ENCODE results near the gene GLYATL1. TPM values are rescaled to one million over a fixed set of nuclear protein-coding genes. Genes with fewer than 3 reads are reported as not detected.
A peak's percentile ranks its signal among the peaks of the same experiment; 100 is the strongest.

GLYATL1 gene
- total RNA-seq, 2 experiments from 2014 or later: not detected

- no peak overlapping the region for H3K4me3 Mint-ChIP-seq
- DNase-seq: no peak
- ATAC-seq: no peak
- no peaks in the 10 kb centered on the region for H3K27me3 Mint-ChIP-seq (ENCODE audit: low read depth)
- peaks cover 6% of the 10 kb centered on the region for H3K9me3 Mint-ChIP-seq (ENCODE audit: insufficient read depth)
- no peaks in the 10 kb centered on the region for H3K36me3 Mint-ChIP-seq (ENCODE audit: low read depth)
- no peak overlapping the region for H3K27ac Mint-ChIP-seq
- CTCF ChIA-PET: no interaction called here
- no peaks in the 10 kb centered on the region for H3K4me1 Mint-ChIP-seq (ENCODE audit: low read depth)
- POLR2A ChIA-PET: no interaction called here
Measured at GRCh38 chr11:58916637-58917036, 22.7 kb upstream of the GLYATL1 start.

DNA sequence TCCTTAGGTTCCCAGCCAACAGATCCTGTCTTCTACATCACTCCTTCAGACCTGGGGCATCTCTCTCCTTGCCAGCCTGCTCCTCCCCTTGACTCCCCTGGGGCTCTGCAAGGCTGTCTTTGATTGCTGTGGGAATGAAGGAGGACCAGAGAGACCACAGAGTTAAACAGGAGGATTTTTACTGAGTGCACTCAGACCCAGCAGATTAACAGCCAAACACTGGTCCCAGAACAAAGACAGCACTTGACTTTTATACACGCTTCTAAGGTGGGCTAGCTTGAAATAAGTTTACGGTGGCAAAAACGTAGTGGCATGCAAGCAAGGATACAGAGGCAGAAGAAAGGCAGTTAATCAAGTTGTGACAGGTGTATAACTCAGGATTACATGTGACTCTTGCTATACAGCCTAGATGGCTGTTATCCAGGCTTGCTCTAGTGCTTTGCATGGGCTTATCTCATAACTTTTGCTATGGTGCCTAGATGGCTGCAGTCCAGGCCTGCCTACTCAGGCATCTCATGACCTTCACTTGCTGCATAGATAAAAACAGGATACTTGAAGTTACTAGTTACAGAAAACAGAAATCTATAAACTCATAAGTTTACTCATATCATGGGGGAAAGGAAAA, 22.0 kb upstream of the GLYATL1 start:
- Mint-ChIP-seq H3K36me3 (ENCODE audit: low read depth) (no peaks in the 10 kb centered on the region), H3K27me3 (ENCODE audit: low read depth) (no peaks in the 10 kb centered on the region), H3K9me3 (ENCODE audit: insufficient read depth) (peaks cover 6% of the 10 kb centered on the region), H3K4me3 (no peak overlapping the region), H3K27ac (no peak overlapping the region), H3K4me1 (ENCODE audit: low read depth) (no peaks in the 10 kb centered on the region)
- no peak for ATAC-seq
- ChIA-PET CTCF (no interaction called here), POLR2A (no interaction called here)
- DNase-seq: no peak

- ChIA-PET POLR2A (no interaction called here), CTCF (interaction anchor here (1.0 kb wide), 1 partner anchor 238 kb away, joined by 3 read pairs; no protein-coding TSS in a partner anchor)
- no peaks in the 10 kb centered on the region for H3K36me3 Mint-ChIP-seq (ENCODE audit: low read depth)
- DNase-seq: no peak
- H3K27ac Mint-ChIP-seq: no peak overlapping the region
- H3K27me3 Mint-ChIP-seq (ENCODE audit: low read depth): no peaks in the 10 kb centered on the region
- H3K4me3 Mint-ChIP-seq: no peak overlapping the region
- H3K4me1 Mint-ChIP-seq (ENCODE audit: low read depth): peaks cover 7% of the 10 kb centered on the region
- ATAC-seq: no peak
- peaks cover 6% of the 10 kb centered on the region for H3K9me3 Mint-ChIP-seq (ENCODE audit: insufficient read depth)
Measured at GRCh38 chr11:58919561-58919960, 19.7 kb upstream of the GLYATL1 start.

DNA sequence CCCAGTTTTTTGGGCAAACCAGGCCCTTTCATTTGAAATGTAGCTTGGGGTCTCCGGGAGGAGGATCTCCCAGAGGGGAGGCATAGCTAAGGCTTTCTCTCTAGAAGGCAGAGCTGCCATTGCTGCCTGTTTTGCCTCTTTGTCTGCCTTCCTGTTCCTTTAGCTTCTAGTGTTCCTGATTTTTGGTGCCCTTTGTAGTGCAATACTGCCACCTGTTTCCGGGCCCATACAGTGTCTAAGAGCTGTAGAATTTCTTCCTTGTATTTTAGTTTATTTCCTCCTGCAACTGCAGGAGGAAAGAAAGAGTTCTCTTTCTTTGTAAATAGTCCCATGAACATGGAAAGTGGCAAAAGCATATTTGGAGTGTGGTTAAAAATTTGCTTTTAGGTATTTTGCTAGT, 19.3 kb upstream of the GLYATL1 start:
- ChIA-PET POLR2A (no interaction called here), CTCF (no interaction called here)
- Mint-ChIP-seq H3K27ac (no peak overlapping the region), H3K9me3 (ENCODE audit: insufficient read depth) (peaks cover 6% of the 10 kb centered on the region), H3K36me3 (ENCODE audit: low read depth) (no peaks in the 10 kb centered on the region), H3K4me3 (no peak overlapping the region), H3K27me3 (ENCODE audit: low read depth) (no peaks in the 10 kb centered on the region), H3K4me1 (ENCODE audit: low read depth) (peaks cover 7% of the 10 kb centered on the region)
- ATAC-seq: no peak
- no peak for DNase-seq

GRCh38 chr11:58921778-58922390, 17.4 kb upstream of the GLYATL1 start:
- POLR2A ChIA-PET: no interaction called here
- CTCF ChIA-PET: no interaction called here

GRCh38 chr11:58922479-58922878, 16.8 kb upstream of the GLYATL1 start:
- Mint-ChIP-seq H3K36me3 (ENCODE audit: low read depth) (no peaks in the 10 kb centered on the region), H3K27ac (no peak overlapping the region), H3K27me3 (ENCODE audit: low read depth) (no peaks in the 10 kb centered on the region), H3K4me1 (ENCODE audit: low read depth) (peaks cover 8% of the 10 kb centered on the region), H3K4me3 (no peak overlapping the region), H3K9me3 (ENCODE audit: insufficient read depth) (peaks cover 6% of the 10 kb centered on the region)
- CTCF ChIA-PET: interaction anchor here (0.6 to 1.7 kb wide), 4 partner anchors 9 to 249 kb away, joined by 3 read pairs; partner anchors contain the start of gene GLYATL1
- DNase-seq (no peak), ATAC-seq (no peak)
- POLR2A ChIA-PET: no interaction called here

More at GRCh38 chr11:58921778-58922390, 17.4 kb upstream of the GLYATL1 start:
- H3K27ac Mint-ChIP-seq: no peak overlapping the region
- no peaks in the 10 kb centered on the region for H3K36me3 Mint-ChIP-seq (ENCODE audit: low read depth)
- H3K27me3 Mint-ChIP-seq (ENCODE audit: low read depth): no peaks in the 10 kb centered on the region
- no peak overlapping the region for H3K4me3 Mint-ChIP-seq
- H3K4me1 Mint-ChIP-seq (ENCODE audit: low read depth): peaks cover 7% of the 10 kb centered on the region
- peaks cover 6% of the 10 kb centered on the region for H3K9me3 Mint-ChIP-seq (ENCODE audit: insufficient read depth)
- no peak for ATAC-seq
- DNase-seq: no peak

DNA sequence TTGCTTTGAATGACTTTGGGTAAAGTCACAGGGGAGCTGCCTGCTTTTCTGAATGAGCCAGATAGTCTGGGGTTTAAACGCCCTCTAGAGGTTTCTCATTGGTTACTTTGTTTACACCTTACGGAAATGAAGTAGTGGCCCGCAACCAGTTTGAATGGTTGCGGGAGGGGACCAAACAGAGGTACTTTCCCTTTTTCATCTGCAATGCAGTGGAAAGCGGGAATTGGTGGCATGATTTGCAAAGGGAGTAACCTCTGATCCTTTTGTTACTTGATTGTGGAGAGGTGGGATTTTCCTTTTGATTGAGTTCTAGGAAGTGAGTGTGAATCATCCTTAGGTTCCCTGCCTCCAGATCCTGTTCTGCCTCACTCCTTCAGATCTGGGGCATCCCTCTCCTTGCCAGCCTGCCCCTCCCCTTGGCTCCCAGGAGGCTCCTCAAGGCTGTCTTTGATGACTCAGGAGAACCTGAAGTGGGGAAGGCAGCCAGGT, 15.9 kb upstream of the GLYATL1 start:
- peak; percentile 31 for DNase-seq
- ChIA-PET CTCF (interaction anchor here (0.6 to 1.7 kb wide), 4 partner anchors 10 to 250 kb away, joined by 3 read pairs; partner anchors contain the start of gene GLYATL1), POLR2A (no interaction called here)
- peaks cover 10% of the 10 kb centered on the region for H3K4me1 Mint-ChIP-seq (ENCODE audit: low read depth)
- no peaks in the 10 kb centered on the region for H3K9me3 Mint-ChIP-seq (ENCODE audit: insufficient read depth)
- no peak overlapping the region for H3K4me3 Mint-ChIP-seq
- H3K27me3 Mint-ChIP-seq (ENCODE audit: low read depth): no peaks in the 10 kb centered on the region
- H3K36me3 Mint-ChIP-seq (ENCODE audit: low read depth): no peaks in the 10 kb centered on the region
- peak; percentile 82 for ATAC-seq
- no peak overlapping the region for H3K27ac Mint-ChIP-seq

- CTCF ChIA-PET: no interaction called here
- ATAC-seq: no peak
- H3K27ac Mint-ChIP-seq: no peak overlapping the region
Measured at GRCh38 chr11:58924230-58924629, 15.1 kb upstream of the GLYATL1 start.

DNA sequence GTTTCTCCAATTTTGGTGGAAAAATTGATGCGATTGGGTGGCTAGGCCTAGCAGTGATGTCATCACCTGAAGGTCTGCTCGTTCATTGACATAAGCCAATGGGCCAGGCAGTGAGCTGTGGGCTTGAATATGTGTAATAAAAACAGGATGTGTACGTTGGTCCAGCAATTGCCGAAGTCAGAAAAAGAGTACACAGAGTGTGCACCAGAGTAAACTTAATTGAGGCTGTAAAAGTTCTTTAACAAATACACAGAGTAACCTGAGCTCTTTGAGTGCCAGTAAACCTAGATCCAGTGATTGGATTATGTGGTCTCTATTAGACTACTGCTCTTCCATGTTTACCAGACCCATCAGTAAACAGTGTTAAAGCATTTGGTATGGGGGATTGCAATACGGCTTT, 13.0 kb upstream of the GLYATL1 start:
- no peak overlapping the region for H3K4me3 Mint-ChIP-seq
- no peak overlapping the region for H3K27ac Mint-ChIP-seq
- ATAC-seq (no peak), DNase-seq (no peak)
- H3K36me3 Mint-ChIP-seq (ENCODE audit: low read depth): no peaks in the 10 kb centered on the region
- no peaks in the 10 kb centered on the region for H3K9me3 Mint-ChIP-seq (ENCODE audit: insufficient read depth)
- H3K27me3 Mint-ChIP-seq (ENCODE audit: low read depth): no peaks in the 10 kb centered on the region
- POLR2A ChIA-PET: interaction anchor here (0.7 kb wide), 1 partner anchor 273 kb away, joined by 3 read pairs; no protein-coding TSS in a partner anchor
- CTCF ChIA-PET: interaction anchor here (2.7 kb wide), 1 partner anchor 25 kb away, joined by 7 read pairs; no protein-coding TSS in a partner anchor
- H3K4me1 Mint-ChIP-seq (ENCODE audit: low read depth): peaks cover 10% of the 10 kb centered on the region

More at GRCh38 chr11:58924230-58924629, 15.1 kb upstream of the GLYATL1 start:
- no peak for DNase-seq
- POLR2A ChIA-PET: no interaction called here
- H3K4me3 Mint-ChIP-seq: no peak overlapping the region
- H3K36me3 Mint-ChIP-seq (ENCODE audit: low read depth): no peaks in the 10 kb centered on the region
- no peaks in the 10 kb centered on the region for H3K9me3 Mint-ChIP-seq (ENCODE audit: insufficient read depth)
- no peaks in the 10 kb centered on the region for H3K27me3 Mint-ChIP-seq (ENCODE audit: low read depth)
- H3K4me1 Mint-ChIP-seq (ENCODE audit: low read depth): peaks cover 10% of the 10 kb centered on the region

DNA sequence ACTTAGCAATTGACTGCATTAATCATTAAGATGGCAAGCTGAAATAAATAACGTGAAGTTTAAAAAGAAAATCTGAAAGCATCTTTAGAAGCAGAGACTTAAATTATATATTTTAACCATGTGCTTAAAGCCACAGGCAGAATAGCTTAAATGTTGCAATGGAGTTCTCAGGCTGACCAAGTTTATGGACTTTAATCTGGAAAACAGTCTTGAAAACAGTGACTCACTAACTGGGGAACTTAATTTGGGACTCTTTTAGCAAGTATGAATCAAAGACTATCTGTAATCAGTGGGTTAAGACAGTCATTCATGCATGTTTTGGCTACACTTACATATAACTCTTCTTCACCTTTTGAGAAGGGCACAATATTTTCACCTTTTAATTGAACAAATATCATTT, 12.6 kb upstream of the GLYATL1 start:
- Mint-ChIP-seq H3K27ac (no peak overlapping the region), H3K9me3 (ENCODE audit: insufficient read depth) (no peaks in the 10 kb centered on the region), H3K4me3 (no peak overlapping the region), H3K27me3 (ENCODE audit: low read depth) (no peaks in the 10 kb centered on the region), H3K36me3 (ENCODE audit: low read depth) (no peaks in the 10 kb centered on the region), H3K4me1 (ENCODE audit: low read depth) (peaks cover 10% of the 10 kb centered on the region)
- DNase-seq (no peak), ATAC-seq (no peak)
- ChIA-PET POLR2A (no interaction called here), CTCF (interaction anchor here (1.8 to 2.7 kb wide), 2 partner anchors 8 to 26 kb away, joined by 4 to 7 read pairs; no protein-coding TSS in a partner anchor)

DNA sequence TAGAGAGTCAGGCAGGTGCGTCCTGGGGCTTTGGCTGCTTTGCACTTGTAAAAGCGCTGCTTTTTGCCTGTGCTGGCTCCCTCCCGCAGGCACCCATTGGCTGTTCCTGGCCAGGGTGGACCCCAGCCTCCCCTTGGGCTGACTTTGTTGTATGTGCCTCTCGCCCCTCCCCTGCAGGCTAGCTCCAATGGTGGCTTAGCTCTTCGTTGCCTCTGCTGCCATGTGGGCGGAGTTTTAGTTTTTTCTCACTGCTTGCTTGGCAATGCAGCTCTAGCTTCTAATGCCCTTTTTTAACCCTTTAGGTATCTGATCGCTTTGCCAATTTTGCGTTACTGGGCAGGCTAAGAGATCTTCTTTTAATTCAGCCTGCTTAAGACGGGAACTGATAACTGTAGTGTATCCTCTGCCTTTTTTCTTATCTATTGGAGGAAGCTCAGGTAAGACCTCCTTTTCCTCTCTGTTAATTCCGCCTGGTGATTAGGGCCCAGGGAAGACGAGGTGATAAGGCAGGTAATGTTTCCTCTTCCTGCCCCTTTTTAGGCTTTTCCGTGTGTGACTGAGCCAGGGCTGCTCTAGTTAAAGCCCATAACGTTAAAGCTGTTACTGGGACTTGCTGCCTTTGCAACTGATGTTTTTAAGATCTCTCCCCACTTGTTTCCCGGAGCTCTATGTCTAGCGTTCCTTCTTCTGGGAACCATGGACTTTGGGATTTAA, 11.7 kb upstream of the GLYATL1 start:
- DNase-seq (no peak), ATAC-seq (no peak)
- Mint-ChIP-seq H3K27ac (no peak overlapping the region), H3K4me3 (no peak overlapping the region), H3K9me3 (ENCODE audit: insufficient read depth) (no peaks in the 10 kb centered on the region), H3K36me3 (ENCODE audit: low read depth) (no peaks in the 10 kb centered on the region), H3K4me1 (ENCODE audit: low read depth) (peaks cover 10% of the 10 kb centered on the region), H3K27me3 (ENCODE audit: low read depth) (no peaks in the 10 kb centered on the region)
- ChIA-PET CTCF (interaction anchor here (1.1 to 2.7 kb wide), 4 partner anchors 9 to 209 kb away, joined by 3 to 7 read pairs (median 4); no protein-coding TSS in a partner anchor), POLR2A (no interaction called here)

- DNase-seq (no peak), ATAC-seq (no peak)
- Mint-ChIP-seq H3K27me3 (ENCODE audit: low read depth) (no peaks in the 10 kb centered on the region), H3K4me3 (no peak overlapping the region), H3K4me1 (ENCODE audit: low read depth) (peaks cover 8% of the 10 kb centered on the region), H3K36me3 (ENCODE audit: low read depth) (no peaks in the 10 kb centered on the region), H3K27ac (no peak overlapping the region), H3K9me3 (ENCODE audit: insufficient read depth) (no peaks in the 10 kb centered on the region)
- ChIA-PET POLR2A (no interaction called here), CTCF (interaction anchor here (1.1 to 2.7 kb wide), 4 partner anchors 10 to 208 kb away, joined by 3 to 7 read pairs (median 4); no protein-coding TSS in a partner anchor)
Measured at GRCh38 chr11:58928107-58928499, 11.2 kb upstream of the GLYATL1 start.

Data from activated CD8-positive, alpha-beta T cell treated with anti-CD3 and anti-CD28 coated beads, Interleukin-2, amount 10 ng/mL, durations not matched to agents 7 days and 5 days (primary cell).